ENCODE results near the gene ADPRHL1.
"Not testable (repeated sequence)": the region's sequence is repeated elsewhere in the genome, so short reads cannot be mapped to it uniquely, and the experiment has no call there.

The ADPRHL1 gene

GRCh38 chr13:113476811-113477210, 23.5 kb upstream of the ADPRHL1 start:
- Histone ChIP-seq H3K27me3 (ENCODE audit: low read depth, low read length) (no peaks in the 10 kb centered on the region), H3K4me1 (ENCODE audit: control insufficient read depth in 1 of 2, insufficient read depth in 2 of 2, low read length in 2 of 2) (no peaks in the 10 kb centered on the region), H3K9me3 (ENCODE audit: control insufficient read depth in 1 of 2, low read length in 2 of 2) (no peaks in the 10 kb centered on the region), H3K27ac (ENCODE audit: low read length) (no peak overlapping the region), H3K36me3 (ENCODE audit: control insufficient read depth in 1 of 2, insufficient read depth in 2 of 2, low read length in 2 of 2) (peaks cover 16 to 41% of the 10 kb centered on the region in 2 donors), H3K4me3 (ENCODE audit: low read depth in 1 of 2, low read length in 2 of 2) (no peak overlapping the region)

- Histone ChIP-seq H3K4me1 (ENCODE audit: control insufficient read depth in 1 of 2, insufficient read depth in 2 of 2, low read length in 2 of 2) (no peaks in the 10 kb centered on the region), H3K27ac (ENCODE audit: low read length) (no peak overlapping the region), H3K27me3 (ENCODE audit: low read depth, low read length) (no peaks in the 10 kb centered on the region), H3K4me3 (ENCODE audit: low read depth in 1 of 2, low read length in 2 of 2) (no peak overlapping the region), H3K9me3 (ENCODE audit: control insufficient read depth in 1 of 2, low read length in 2 of 2) (no peaks in the 10 kb centered on the region), H3K36me3 (ENCODE audit: control insufficient read depth in 1 of 2, insufficient read depth in 2 of 2, low read length in 2 of 2) (peaks cover 16 to 44% of the 10 kb centered on the region in 2 donors)
Measured at GRCh38 chr13:113475911-113476310, 22.6 kb upstream of the ADPRHL1 start.

GRCh38 chr13:113475280-113475679, 22.0 kb upstream of the ADPRHL1 start:
- H3K4me1 ChIP-seq (ENCODE audit: control insufficient read depth in 1 of 2, insufficient read depth in 2 of 2, low read length in 2 of 2) = no peaks in the 10 kb centered on the region
- H3K27me3 ChIP-seq (ENCODE audit: low read depth, low read length) = no peaks in the 10 kb centered on the region
- no peak overlapping the region for H3K4me3 ChIP-seq (ENCODE audit: low read depth in 1 of 2, low read length in 2 of 2)
- peaks cover 16 to 44% of the 10 kb centered on the region in 2 donors for H3K36me3 ChIP-seq (ENCODE audit: control insufficient read depth in 1 of 2, insufficient read depth in 2 of 2, low read length in 2 of 2)
- H3K9me3 ChIP-seq (ENCODE audit: control insufficient read depth in 1 of 2, low read length in 2 of 2) = no peaks in the 10 kb centered on the region
- H3K27ac ChIP-seq (ENCODE audit: low read length) = no peak overlapping the region

DNA sequence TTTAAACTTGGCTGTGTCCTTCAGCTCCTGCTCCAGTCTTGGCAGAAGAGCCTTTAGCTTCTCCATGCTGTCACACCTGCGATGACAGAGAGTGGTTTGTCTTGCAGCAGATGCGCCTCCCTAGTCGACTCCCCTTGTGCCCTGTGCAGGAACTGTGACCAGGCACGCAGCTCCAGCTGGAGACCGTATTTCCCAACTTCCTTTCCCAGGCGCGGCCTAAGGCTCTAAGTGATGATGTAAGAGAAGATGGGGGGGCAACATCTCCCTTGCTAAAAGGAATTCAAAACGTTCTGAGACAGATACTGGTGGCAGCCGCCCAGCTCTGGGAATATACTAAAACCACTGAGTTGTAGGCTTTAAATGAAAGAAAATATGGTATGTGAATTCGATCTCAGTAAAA, 20.9 kb upstream of the ADPRHL1 start:
- Histone ChIP-seq H3K27ac (ENCODE audit: low read length) (no peak overlapping the region), H3K27me3 (ENCODE audit: low read depth, low read length) (no peaks in the 10 kb centered on the region), H3K36me3 (ENCODE audit: control insufficient read depth in 1 of 2, insufficient read depth in 2 of 2, low read length in 2 of 2) (peaks cover 19 to 47% of the 10 kb centered on the region in 2 donors), H3K9me3 (ENCODE audit: control insufficient read depth in 1 of 2, low read length in 2 of 2) (no peaks in the 10 kb centered on the region), H3K4me1 (ENCODE audit: control insufficient read depth in 1 of 2, insufficient read depth in 2 of 2, low read length in 2 of 2) (no peaks in the 10 kb centered on the region), H3K4me3 (ENCODE audit: low read depth in 1 of 2, low read length in 2 of 2) (no peak overlapping the region)

DNA sequence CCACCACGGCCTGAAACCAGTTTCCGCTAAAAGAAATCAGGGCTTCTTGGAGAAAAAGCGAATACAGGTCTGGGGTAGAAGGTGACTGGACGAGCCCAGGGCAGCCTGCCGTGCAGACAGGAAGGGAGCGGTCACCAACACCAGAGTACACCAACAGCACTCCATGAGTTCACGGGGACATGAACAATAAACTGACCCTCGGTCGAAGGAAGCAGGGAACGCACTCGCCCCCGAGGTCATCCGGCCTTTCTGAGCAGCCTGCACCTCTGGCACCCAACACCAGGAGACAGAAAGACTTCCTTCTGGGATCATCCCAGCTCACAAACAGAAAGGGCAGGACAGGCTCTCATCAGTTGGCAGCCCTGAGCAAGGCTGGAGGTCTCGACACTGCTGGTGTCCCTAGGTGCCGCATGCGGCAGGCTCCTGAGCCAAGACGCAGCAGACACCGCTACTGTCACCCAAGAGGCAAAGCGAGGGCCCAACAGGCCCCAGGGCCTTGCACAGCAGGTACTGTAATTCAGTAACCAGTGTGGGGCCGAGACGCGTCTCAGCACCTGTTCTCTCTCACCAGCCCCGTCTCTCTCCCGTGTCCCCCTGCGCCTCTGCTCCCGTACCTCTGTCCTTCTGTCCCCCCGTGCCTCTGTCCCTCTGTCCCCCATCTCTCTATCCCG, 19.2 kb upstream of the ADPRHL1 start:
- Histone ChIP-seq H3K36me3 (ENCODE audit: control insufficient read depth in 1 of 2, insufficient read depth in 2 of 2, low read length in 2 of 2) (peaks cover 16 to 43% of the 10 kb centered on the region in 2 donors), H3K27me3 (ENCODE audit: low read depth, low read length) (no peaks in the 10 kb centered on the region), H3K4me3 (ENCODE audit: low read depth in 1 of 2, low read length in 2 of 2) (no peak overlapping the region), H3K9me3 (ENCODE audit: control insufficient read depth in 1 of 2, low read length in 2 of 2) (no peaks in the 10 kb centered on the region), H3K4me1 (ENCODE audit: control insufficient read depth in 1 of 2, insufficient read depth in 2 of 2, low read length in 2 of 2) (no peaks in the 10 kb centered on the region), H3K27ac (ENCODE audit: low read length) (no peak overlapping the region)

GRCh38 chr13:113471844-113472243, 18.6 kb upstream of the ADPRHL1 start:
- Histone ChIP-seq H3K4me1 (ENCODE audit: control insufficient read depth in 1 of 2, insufficient read depth in 2 of 2, low read length in 2 of 2) (no peaks in the 10 kb centered on the region), H3K4me3 (ENCODE audit: low read depth in 1 of 2, low read length in 2 of 2) (no peak overlapping the region), H3K9me3 (ENCODE audit: control insufficient read depth in 1 of 2, low read length in 2 of 2) (no peaks in the 10 kb centered on the region), H3K27ac (ENCODE audit: low read length) (no peak overlapping the region), H3K27me3 (ENCODE audit: low read depth, low read length) (no peaks in the 10 kb centered on the region), H3K36me3 (ENCODE audit: control insufficient read depth in 1 of 2, insufficient read depth in 2 of 2, low read length in 2 of 2) (peaks cover 16 to 43% of the 10 kb centered on the region in 2 donors)

- not testable (repeated sequence) for H3K9me3 ChIP-seq (ENCODE audit: control insufficient read depth in 1 of 2, low read length in 2 of 2); H3K4me1 ChIP-seq (ENCODE audit: control insufficient read depth in 1 of 2, insufficient read depth in 2 of 2, low read length in 2 of 2); H3K27ac ChIP-seq (ENCODE audit: low read length); H3K27me3 ChIP-seq (ENCODE audit: low read depth, low read length); H3K4me3 ChIP-seq (ENCODE audit: low read depth in 1 of 2, low read length in 2 of 2)
- peaks cover 10 to 35% of the 10 kb centered on the region in 2 donors for H3K36me3 ChIP-seq (ENCODE audit: control insufficient read depth in 1 of 2, insufficient read depth in 2 of 2, low read length in 2 of 2)
Measured at GRCh38 chr13:113470635-113471163, 17.4 kb upstream of the ADPRHL1 start.

DNA sequence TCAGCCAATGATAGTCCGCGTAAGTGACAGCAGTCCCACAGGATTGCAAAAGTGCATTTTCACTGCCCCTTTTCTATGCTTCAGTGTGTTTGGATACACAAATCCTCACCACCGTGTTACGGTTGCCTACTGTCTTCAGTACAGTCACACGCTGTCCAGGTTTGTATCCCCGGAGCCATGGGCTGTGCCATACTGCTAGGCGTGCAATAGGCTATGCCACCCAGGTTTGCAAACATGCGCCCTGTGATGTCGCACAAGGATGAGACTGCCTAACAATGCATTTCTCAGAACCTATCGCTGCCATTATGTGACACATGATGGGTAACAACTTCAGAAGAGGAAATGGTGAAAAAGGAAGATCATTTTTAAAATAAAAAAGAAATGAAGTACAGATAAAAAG, 16.8 kb upstream of the ADPRHL1 start:
- no peak overlapping the region for H3K27ac ChIP-seq (ENCODE audit: low read length)
- H3K27me3 ChIP-seq (ENCODE audit: low read depth, low read length) = no peaks in the 10 kb centered on the region
- no peaks in the 10 kb centered on the region for H3K4me1 ChIP-seq (ENCODE audit: control insufficient read depth in 1 of 2, insufficient read depth in 2 of 2, low read length in 2 of 2)
- H3K4me3 ChIP-seq (ENCODE audit: low read depth in 1 of 2, low read length in 2 of 2) = no peak overlapping the region
- H3K36me3 ChIP-seq (ENCODE audit: control insufficient read depth in 1 of 2, insufficient read depth in 2 of 2, low read length in 2 of 2) = peaks cover 5 to 29% of the 10 kb centered on the region in 2 donors
- no peaks in the 10 kb centered on the region for H3K9me3 ChIP-seq (ENCODE audit: control insufficient read depth in 1 of 2, low read length in 2 of 2)

- Histone ChIP-seq H3K4me1 (ENCODE audit: control insufficient read depth in 1 of 2, insufficient read depth in 2 of 2, low read length in 2 of 2) (no peaks in the 10 kb centered on the region), H3K4me3 (ENCODE audit: low read depth in 1 of 2, low read length in 2 of 2) (no peak overlapping the region), H3K36me3 (ENCODE audit: control insufficient read depth in 1 of 2, insufficient read depth in 2 of 2, low read length in 2 of 2) (peaks cover 5 to 27% of the 10 kb centered on the region in 2 donors), H3K27me3 (ENCODE audit: low read depth, low read length) (no peaks in the 10 kb centered on the region), H3K27ac (ENCODE audit: low read length) (no peak overlapping the region), H3K9me3 (ENCODE audit: control insufficient read depth in 1 of 2, low read length in 2 of 2) (no peaks in the 10 kb centered on the region)
Measured at GRCh38 chr13:113469582-113469981, 16.3 kb upstream of the ADPRHL1 start.

DNA sequence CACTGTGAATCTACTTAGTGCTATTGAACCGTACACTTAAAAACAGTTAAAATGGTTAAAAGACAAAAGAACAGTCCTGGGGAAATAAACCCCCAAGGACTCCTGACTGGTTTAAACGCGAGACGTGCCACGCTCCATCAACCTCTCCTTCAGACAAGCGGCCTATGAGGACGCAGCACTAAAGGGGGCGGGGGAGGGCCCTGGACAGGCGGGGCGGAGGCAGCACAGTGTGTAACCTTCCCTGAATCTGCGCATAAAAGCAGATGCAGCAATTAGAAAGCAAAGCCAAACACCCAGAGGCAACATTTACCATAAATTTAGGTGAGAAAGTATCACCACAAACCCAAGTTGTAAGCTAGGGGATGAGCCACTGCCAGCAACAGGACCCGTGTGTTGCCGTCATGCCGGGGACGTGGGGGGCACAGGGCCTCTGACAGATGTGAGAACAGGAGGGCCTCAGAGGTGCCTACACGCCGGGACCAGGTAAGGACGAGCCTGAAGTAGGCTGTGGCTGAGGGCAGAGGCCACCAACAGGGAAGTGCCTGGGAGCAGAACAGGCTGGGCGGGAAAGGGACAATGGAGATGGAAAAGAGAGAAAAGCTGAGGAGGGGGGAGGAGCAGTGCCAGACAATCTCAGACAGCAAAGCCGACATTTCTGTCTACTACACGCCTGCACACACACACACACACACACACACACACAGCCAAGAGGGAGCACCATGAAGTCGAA, 15.3 kb upstream of the ADPRHL1 start:
- Histone ChIP-seq H3K27ac (ENCODE audit: low read length) (no peak overlapping the region), H3K36me3 (ENCODE audit: control insufficient read depth in 1 of 2, insufficient read depth in 2 of 2, low read length in 2 of 2) (peaks cover 5 to 22% of the 10 kb centered on the region in 2 donors), H3K27me3 (ENCODE audit: low read depth, low read length) (no peaks in the 10 kb centered on the region)

GRCh38 chr13:113468029-113468428, 14.7 kb upstream of the ADPRHL1 start:
- Histone ChIP-seq H3K36me3 (ENCODE audit: control insufficient read depth in 1 of 2, insufficient read depth in 2 of 2, low read length in 2 of 2) (peaks cover 5 to 22% of the 10 kb centered on the region in 2 donors), H3K9me3 (ENCODE audit: control insufficient read depth in 1 of 2, low read length in 2 of 2) (no peaks in the 10 kb centered on the region), H3K27me3 (ENCODE audit: low read depth, low read length) (no peaks in the 10 kb centered on the region), H3K27ac (ENCODE audit: low read length) (no peak overlapping the region), H3K4me1 (ENCODE audit: control insufficient read depth in 1 of 2, insufficient read depth in 2 of 2, low read length in 2 of 2) (no peaks in the 10 kb centered on the region), H3K4me3 (ENCODE audit: low read depth in 1 of 2, low read length in 2 of 2) (no peak overlapping the region)

More for the DNA sequence above, 15.3 kb upstream of the ADPRHL1 start:
- Histone ChIP-seq H3K9me3 (ENCODE audit: control insufficient read depth in 1 of 2, low read length in 2 of 2) (no peaks in the 10 kb centered on the region), H3K4me1 (ENCODE audit: control insufficient read depth in 1 of 2, insufficient read depth in 2 of 2, low read length in 2 of 2) (no peaks in the 10 kb centered on the region), H3K4me3 (ENCODE audit: low read depth in 1 of 2, low read length in 2 of 2) (no peak overlapping the region)
